ENCODE results near the gene ANO9.
"Not testable (repeated sequence)": the region's sequence is repeated elsewhere in the genome, so short reads cannot be mapped to it uniquely, and the experiment has no call there.

ANO9 gene

DNA sequence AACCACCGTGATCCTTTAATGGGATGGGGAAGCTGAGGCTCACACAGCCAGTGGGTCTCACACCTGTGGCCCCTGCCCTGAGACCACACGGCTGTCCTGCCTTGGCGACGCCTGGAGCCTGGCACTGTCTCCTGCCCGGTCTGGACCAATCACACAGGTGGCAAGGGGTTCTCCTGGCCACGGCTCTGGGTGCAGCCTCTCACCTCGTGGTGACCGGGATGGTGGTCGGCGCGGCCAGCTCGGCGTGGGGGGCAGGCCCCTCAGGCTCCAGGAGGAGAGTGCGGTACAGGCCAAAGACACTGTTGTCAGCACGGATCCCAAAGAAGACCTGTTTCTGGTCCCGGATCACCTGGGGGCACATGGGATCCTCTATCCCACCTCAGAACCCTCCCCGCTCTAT lies 8.7 kb downstream of the ANO9 start:
- DNase-seq = no peak

DNA sequence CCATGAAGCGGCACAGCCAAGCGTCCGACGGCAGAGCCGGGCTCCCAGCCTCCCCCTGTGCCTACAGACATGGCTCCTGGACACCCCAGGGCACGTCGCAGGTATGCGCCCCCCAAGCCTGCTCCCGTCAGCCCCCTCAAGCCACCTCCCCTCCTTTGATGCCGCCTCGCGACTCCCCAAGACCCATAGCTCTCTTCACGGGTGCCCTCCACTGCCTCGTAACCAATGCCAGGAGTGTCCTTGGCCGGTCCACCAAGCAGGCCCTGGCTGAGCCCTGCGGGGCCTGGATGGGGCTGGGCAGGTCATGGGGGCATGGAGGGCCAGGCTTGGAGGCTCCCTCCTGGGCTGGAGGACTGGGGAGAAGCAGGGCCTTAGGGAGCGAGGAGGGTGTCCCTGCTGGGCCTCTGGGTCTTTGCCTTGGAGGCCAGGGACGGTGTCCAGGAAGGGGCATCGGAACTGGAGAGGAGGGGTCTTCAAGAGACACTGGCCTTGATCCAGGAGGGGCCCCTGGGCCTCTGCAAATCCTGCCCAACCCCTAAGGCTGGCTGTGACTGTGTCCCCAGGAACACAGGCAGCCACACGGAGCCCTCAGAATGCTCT lies 9.2 kb downstream of the ANO9 start:
- no peak for DNase-seq

DNA sequence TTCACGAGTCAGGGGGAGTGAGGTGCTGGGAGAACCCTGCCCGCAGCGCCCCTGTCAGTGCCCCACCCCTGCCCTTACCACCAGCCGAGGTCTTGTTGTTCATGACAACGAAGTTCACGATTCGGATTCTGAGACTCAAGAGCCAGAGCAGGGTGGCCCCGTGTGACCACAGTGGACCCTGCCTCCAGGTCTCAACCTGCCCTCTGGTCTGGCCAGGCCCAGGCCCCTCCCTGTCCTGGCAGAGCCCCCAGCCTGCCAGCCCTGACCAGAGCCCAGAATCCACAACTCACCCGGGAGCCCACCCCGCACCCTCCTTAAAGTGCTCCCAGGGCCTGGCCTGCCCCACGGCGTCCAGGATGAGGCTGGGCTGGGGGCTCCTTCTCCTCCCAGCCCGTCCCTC lies 9.9 kb downstream of the ANO9 start:
- DNase-seq = no peak

DNA sequence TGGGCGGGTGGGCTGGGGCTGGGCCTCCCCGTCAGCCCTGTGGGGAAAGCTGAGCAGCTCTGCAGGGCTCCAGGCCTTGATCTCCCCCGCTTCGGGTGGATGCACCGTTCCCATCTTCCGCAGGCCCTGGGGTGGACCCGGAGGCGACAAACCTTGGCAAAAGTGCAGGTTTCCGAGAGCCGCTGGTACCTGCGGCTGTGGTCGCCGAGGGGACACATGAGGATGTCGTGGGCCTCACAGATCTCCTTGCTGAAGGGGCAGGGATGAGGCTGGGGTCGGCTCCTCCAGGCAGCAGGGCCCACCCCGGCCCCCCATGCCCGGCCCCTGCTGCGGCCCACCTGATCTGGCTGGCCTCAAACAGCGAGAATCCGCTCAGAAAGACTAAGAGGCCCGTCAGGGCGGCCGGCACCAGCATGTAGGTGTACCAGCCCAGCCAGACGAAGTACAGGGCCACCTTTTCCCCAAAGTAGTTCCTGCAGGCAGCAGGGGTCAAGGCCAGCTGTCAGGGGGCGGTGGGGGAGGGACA lies 11.8 kb downstream of the ANO9 start:
- no peak for DNase-seq

DNA sequence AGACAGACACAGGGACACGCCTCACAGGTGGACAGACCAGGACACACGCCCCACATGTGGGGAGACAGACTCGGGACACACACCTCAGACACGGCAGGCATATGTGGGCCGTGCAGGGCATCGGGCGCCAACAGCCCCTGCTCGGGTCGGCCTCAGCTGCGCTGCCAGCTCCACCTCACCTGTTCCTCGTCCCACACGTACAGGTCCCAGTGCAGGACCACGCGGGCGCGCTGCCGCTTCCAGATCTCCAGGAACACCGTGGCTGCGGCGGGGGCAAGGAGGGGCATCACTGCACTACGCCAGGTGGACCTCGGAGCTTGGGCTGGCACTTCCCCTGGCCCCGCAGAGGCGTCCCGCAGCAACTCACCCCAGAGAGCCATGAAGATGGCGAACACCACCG lies 12.4 kb downstream of the ANO9 start:
- no peak for DNase-seq

DNA sequence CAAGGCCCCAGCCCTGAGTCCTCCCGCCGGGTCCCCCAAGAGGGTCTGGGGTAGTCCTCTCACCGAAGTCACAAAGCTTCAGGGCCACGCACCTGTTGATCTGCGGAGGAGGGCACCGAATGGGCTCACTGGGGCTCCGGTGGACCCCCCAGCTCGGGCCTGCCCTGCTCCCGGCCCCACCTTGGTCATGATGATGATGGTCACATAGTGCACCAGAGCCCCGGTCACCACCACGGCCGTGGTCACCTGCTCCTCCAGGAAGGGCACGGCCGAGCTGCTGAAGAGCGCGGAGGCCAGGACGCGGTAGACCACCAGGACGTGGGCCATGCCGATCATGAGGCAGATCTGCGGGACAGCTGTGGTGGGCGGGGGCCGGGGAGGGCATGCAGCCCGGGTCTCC lies 13.5 kb downstream of the ANO9 start:
- no peak for DNase-seq

DNA sequence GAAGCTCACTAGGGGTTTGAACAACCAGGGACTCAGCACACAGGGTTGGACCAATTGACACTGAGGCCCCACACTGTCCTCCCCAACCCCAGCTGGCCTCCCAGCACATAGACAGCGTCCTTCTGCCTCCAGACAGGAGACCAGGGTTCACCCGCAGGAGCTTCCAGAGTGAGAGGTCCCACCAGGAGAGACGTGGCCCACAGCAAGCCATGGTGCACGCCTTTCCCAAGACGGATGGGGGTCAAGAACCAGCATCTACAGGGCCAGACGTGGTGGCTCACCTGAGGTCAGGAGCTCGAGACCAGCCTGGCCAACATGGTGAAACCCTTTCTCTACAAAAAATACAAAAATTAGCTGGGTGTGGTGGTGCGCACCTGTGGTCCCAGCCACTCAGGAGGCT lies 15.0 kb downstream of the ANO9 start:
- DNase-seq = no peak

DNA sequence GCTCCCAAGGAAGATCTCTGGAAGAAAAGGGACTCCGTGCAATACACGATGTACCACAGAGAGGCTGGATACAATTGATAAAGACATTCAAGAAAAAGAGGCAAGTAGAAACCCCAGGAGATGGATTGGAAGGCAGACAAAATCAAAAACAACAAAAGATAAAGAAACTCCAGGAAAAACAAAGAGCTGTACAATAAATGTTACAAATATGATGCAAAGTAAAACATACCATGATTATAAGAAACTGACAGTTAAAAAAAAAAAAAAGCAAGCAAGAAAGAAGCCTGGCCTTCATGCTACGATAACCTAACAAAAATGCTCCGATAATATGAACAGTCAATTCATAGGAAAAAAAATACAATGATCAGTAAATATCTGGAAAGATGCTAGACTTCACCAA lies 16.5 kb downstream of the ANO9 start:
- DNase-seq = no peak

DNA sequence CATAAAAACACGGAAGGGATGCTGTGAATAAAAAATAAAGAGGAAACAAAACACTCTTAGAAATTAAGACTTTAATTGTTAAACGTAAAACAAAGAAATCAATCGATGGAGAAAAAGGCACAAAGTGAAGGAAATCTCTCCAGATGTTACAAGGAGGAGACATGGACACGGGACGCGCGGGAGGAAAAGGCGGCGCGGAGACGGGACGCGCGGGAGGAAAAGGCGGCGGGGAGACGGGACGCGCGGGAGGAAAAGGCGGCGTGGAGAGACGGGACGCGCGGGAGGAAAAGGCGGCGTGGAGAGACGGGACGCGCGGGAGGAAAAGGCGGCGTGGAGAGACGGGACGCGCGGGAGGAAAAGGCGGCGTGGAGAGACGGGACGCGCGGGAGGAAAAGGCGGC lies 17.0 kb downstream of the ANO9 start:
- DNase-seq = not testable (repeated sequence)

DNA sequence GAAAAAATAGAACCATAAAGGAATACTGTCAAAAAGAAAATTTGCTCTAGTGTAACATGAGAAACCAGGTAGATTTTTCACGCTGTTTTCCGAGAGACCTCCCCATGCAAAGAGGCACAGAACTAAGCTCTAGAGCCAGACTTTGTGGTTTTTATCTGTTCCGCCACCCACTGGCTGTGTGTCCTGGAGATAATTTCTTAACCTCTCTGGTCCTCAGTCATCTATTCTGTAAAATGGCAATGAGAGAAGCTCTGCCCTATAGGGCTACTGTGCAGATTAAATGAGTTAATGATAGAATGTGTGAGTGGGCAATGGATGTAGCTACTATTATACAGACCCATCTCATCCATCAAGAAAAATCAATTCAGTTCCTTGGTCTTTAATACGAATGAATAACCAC lies 17.6 kb downstream of the ANO9 start:
- no peak for DNase-seq

DNA sequence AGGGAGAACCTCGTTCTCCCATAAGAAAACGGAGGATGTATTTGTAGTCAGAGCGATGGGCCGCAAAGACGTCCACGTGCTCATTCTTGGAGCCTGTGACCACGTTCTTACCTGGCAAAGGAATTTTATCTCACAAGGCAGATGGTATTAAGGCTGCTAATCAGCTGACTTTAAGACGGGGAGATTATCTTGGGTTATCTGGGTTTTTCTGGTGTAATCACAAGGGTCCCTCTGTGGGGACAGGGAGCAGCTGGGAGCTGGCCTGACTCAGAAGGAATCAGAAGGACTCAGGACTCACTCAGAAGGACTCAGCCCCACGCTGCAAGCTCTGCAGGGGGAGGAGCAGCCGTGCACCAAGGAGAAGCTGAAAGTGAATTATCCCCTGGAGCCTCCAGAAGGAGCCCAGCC lies 19.6 kb downstream of the ANO9 start:
- DNase-seq = no peak

DNA sequence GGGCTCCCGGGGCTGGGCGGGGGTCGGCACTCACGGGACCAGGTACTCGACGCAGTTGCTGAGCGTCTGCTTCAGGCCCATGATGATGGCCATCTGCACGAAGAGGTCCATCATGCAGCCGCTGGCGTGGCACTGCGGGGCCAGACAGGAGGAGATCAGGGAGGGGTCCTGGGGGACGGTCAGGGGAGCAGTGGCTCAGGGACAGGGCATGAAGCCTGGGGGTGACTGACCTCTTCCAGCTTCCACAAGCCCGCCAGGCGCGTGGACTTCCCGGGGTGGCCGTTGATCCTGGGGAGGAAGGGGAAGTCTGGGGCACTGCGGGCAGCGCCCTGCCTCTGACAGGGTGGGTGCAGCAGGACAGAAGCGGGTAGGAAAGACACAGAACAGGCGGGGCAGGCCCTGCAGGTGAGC lies 20.9 kb downstream of the ANO9 start:
- DNase-seq = no peak

DNA sequence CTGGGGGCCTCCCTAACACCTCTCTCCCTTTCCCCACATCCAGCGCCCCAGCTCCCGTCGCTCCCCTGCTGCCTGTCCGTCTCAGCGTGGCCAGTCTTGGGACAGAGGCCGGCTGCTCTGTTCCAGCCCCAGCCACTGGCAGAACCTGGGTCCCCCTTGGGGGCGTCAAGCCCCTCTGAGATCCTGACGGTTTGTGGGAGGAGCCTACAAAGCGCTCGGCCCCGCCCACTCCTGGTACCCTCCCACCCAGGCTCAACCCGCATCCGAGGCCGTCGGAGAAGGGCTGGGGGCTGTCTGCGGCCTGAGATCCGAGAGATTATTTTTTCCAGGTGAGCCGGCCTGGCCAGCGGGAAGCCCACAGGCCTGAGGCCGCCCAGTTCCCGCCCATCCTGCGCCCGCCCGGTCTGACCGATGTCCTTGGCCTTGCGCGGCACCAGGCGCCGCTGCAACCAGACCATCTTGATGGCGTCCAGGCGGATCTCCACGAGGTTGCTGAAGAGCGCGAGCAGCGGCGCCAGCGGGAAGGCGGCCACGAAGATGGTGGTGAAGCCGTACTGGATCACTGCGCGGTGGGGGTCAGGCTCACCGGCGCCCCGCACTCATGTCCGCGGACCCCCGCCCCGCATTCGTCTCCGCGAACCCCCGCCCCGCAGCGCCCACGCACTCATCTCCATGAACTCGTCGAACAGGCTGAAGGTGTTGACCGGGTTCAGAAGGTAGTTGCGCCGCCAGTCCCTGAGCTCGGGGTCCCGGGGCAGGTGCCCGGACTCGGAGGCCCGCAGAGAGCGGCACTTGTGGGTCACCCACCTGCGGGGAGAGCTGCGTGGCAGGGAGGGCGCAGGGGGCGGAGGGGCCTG lies 21.5 kb downstream of the ANO9 start:
- no peak for DNase-seq

DNA sequence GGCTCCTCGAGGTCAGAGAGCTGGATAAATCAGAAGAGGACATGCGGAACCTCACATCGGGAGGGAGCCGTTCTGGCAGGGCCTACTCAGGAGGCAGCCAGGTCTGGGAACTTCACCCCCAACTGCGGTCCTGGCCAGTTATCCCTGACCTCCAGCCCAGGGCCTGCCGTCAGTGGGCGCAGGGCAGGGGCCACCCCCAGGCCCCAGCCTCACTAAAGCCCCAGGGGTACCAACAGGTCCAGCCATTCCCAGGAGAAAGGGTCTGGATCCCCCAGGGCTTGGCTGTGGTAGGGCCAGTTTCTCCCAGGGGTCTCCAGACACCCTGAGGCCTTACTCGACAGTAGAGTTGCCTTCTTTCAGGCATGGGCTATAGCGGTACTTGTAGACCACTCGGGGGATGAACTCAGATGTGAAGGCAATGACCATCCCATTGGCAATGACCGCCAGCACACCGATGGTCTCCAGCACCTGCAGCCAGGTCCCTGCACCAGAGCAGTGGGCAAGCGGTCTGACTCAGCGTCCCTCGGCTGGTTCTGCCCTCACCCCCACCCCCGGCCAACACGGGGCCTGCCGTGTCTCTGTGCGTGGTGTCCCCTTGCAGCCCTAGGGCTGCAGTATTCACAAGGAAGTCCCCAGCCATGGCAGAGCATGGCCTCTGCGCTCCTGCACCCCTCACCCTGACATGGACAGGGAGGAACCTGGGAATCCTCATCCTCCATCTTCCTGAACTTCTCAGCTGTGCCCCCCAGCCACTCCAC lies 22.4 kb downstream of the ANO9 start:
- no peak for DNase-seq

DNA sequence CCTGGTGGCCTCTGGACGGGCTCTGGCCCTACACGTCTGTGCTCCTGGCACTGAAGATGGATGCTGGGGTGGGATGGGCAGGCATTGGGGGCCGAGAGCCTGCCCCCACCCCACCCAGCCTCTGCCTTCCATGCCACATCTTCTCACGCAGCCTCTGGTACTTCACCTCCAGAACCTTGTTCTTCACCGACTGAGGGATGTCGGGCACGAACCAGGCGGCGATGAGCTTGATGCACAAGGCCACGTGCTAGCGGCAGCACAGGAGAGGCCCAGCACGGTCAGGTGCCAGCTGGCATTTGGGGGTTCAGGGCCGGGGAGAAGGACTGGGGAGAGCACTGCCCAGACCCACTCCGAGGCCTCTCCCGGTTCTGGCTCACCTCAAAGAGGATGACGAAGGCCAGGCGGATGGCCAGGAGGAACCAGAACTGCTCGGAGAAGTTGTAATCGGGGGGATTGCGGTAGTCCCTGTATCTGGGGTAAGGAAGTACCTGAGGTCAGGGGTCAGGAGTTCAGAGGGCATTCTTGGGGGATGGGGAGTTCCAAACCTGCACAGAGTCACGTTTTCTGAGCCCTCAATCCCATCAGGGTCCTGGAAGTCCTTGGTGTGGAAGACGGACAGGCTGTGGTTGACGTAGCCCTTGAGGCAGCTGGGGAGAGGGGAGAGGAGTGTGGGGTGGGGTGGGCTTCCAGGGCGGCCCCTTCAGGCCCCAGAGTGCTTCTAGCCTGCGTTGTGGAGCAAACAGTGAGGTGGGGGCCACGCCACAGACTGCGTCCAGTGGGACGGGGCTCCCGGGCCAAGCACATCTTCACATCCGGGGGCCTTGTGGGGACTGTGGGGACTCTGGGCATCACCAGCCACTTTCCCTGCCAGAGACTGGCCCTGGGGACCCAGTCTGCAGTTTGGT lies 23.2 kb downstream of the ANO9 start:
- no peak for DNase-seq

DNA sequence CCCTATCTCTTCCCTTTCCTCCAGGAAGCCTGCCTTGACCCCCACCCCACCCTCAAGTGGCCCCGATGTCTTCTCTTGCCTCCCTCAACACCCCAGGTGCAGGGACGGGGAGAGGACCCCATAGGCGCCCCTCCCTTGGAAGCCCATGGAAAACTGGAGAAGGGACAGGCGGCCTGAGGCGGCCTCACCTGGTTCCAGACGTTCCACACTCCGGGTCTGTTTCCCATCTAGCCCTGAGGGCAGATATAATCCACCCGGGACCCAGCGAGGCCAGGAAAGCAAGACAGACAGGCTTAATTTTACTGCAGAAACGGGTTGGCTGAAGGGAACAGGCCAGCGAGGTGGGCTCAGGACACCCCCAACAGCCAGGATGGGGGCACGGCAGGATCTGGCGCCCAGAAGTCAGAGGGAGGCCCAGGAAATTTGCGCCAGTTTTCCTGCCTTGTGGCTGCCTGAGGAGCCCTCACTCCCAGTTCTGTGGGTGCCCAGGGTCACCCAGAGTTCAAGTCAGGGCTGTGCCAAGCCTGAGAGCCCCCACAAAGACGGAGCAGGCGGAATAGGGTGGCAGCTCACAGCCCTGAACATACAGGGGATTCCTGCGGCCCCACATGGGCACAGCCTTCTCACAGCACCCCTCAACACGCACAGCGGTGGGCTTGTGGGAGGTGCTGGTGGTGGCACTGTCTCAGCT lies 24.0 kb downstream of the ANO9 start:
- no peak for DNase-seq

DNA sequence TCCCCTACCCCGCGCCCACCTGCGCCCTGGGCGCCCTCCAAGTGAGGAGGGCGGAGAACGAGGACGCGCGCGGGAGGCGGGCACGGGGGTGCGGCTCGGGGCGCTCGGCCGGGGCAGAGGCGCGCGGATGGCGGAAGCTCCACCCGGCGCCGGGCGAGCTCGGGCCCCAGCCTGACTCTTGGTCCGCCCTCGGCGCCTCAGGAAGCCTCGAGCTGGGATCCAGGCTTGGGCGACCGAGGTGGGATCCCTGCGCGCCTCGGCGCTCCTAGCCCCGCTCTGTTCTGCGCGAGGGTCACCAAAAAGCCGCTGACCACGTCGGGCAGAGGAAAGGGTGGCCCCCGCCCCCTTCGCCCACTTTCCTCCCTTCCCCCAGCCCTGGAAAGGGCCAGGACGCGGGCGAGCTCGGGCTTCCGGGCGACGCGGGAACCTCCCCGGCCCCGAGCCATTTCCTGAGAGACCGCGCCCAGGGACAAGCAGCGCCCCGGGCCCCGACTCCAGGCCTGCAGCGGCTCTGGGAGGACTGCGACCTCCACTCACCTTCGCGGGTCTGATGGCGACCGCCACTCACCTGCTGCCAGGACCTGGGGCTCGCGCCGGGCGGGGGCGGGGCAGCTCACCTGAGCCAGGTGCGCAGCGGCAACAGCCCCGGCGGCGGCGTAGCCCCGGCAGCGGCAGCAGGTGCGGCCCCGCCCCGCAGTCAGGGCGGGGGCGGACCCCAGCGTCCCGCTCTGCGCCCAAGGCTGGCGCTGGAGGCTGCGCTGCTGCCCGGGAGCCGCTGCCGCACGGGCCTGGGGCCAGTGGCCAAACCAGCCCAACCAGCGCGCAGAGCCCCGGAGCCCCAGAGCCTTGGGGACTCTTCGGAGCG lies 24.8 kb downstream of the ANO9 start:
- peak; percentile 46 for DNase-seq

DNA sequence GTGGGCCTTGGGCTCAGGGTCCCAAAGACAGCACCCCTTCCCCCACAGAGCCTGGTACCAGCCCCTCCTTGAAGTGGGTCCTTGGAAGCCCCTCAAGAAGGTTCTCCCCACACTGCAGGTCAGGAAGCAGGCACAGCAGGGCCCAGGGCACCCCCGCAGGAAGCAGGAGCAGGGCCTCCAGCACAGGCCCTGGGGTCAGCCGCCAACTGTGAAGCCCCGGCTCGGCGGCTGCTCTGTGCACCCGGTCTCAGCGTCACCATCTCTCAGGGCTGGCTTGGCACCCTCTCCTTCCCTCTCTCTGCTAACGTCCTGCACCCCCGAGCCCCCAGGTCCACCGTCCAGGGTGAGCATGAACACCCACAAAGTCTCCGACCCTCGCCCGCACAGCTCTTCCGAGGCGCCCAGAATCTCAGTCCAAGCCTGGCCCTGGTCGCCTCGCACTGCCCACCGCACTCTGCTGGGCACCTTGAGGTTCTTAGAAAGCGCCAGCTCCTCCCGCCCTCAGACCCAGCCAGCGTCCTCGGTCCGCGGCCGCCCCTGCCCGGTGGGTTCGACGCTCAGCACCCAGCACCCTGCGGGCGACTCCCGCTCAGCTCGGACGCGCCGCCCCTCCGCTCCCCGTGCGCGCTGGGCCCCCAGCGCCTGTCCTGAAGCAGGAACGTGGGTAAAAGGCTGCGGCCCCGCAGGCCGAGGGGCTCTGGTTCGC lies 25.6 kb downstream of the ANO9 start:
- no peak for DNase-seq

DNA sequence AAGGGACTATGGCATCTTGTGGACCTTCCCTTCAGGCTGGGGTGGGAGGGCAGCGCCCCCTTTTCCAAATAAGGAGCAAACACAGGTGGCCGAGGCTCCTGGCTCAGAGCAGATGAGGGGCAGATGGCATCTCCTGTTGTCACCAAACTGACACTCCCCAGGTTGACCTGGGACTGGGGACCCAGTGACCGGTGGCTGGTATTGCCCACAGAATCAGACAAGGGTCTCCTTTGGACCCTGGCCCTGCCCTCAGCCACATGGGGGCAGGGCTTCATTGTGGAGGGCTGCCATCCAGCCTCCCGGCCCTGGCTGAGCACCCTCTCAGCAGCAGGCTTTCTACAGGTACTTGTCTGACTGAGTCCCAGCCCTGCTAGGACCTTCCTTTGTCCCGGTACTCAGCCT lies 26.2 kb downstream of the ANO9 start:
- DNase-seq = no peak

DNA sequence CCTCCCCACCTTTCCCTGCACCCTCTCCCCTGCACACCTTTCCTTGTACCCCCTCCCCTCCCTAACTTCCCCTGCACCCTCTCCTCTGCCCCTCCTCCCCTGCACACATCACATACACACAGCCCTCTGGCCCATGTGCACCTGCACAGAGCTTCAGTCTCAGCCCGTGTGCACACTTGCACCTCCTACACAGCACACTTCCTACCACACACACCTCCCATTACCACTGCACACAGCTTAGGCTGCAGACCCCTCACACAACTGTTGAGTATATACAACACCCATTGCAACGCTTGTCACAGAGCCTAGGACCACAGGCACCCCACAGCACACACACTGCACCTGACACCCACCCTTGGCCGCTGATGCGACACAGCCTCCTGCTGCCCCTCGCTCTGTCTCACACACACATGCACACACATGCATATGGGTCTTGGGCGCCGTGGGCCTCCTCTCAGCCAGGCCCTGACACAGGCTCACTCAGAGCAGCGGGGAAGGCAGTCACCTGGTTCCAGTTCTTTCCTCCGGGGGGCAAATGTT lies 27.4 kb downstream of the ANO9 start:
- DNase-seq = no peak
